Right lung (tissue), 5 donors: Measurements from ENCODE around the gene ADK. TPM values are rescaled to one million over a fixed set of nuclear protein-coding genes. Genes with fewer than 3 reads are reported as not detected.

Experiments
- DNase-seq, 2 donors: peaks; one replicate each; pipeline ENCODE4 v3.0.0-alpha.2; 2013
- polyA plus RNA-seq, 5 donors: library from polyadenylated mRNA; unstranded; fragments of 120-200 nt; gene quantifications; one replicate each; pipeline versions ENCODE4 v1.2.1 to v1.2.3, GENCODE V29; 2013; ENCODE audit warnings: inconsistent platforms in 1 of 5, low replicate concordance in 1 of 5; ENCODE audit not compliant: insufficient read length in 5 of 5, insufficient read depth in 1 of 5

The ADK gene
- polyA plus RNA-seq, 5 donors: 44.0 to 74.0 (median 58.8) TPM

- no peak for DNase-seq
Measured at GRCh38 chr10:74662635-74663034, 511.6 kb downstream of the ADK start.

- DNase-seq: no peak
Measured at GRCh38 chr10:74669210-74669609, 518.2 kb downstream of the ADK start.

- DNase-seq: no peak
Measured at GRCh38 chr10:74671716-74672115, 520.7 kb downstream of the ADK start.

GRCh38 chr10:74672430-74673165 lies 521.6 kb downstream of the ADK start:
- no peak for DNase-seq

GRCh38 chr10:74674927-74675326 lies 523.9 kb downstream of the ADK start:
- no peak for DNase-seq

- DNase-seq: no peak
Measured at GRCh38 chr10:74675484-74675883, 524.5 kb downstream of the ADK start.

GRCh38 chr10:74677951-74678350 lies 526.9 kb downstream of the ADK start:
- DNase-seq: no peak

GRCh38 chr10:74681917-74682627 lies 531.1 kb downstream of the ADK start:
- DNase-seq: no peak

GRCh38 chr10:74683067-74683466 lies 532.0 kb downstream of the ADK start:
- no peak for DNase-seq

GRCh38 chr10:74683621-74684364 lies 532.8 kb downstream of the ADK start:
- DNase-seq: no peak

GRCh38 chr10:74684462-74684861 lies 533.4 kb downstream of the ADK start:
- DNase-seq: no peak

GRCh38 chr10:74685564-74685963 lies 534.5 kb downstream of the ADK start:
- no peak for DNase-seq

- no peak for DNase-seq
Measured at GRCh38 chr10:74690393-74690792, 539.4 kb downstream of the ADK start.

GRCh38 chr10:74691164-74691563 lies 540.1 kb downstream of the ADK start:
- DNase-seq: no peak

- peak; percentile 41 to 43 for DNase-seq
Measured at GRCh38 chr10:74704629-74705357, 553.8 kb downstream of the ADK start.

- no peak for DNase-seq
Measured at GRCh38 chr10:74705358-74705980, 554.4 kb downstream of the ADK start.

GRCh38 chr10:74706966-74707365 lies 555.9 kb downstream of the ADK start:
- DNase-seq: no peak

- no peak for DNase-seq
Measured at GRCh38 chr10:74708246-74708645, 557.2 kb downstream of the ADK start.

GRCh38 chr10:74718208-74718607 lies 567.2 kb downstream of the ADK start:
- no peak for DNase-seq

GRCh38 chr10:74728225-74728624 lies 577.2 kb downstream of the ADK start:
- no peak for DNase-seq

- no peak for DNase-seq
Measured at GRCh38 chr10:74730246-74730645, 579.2 kb downstream of the ADK start.

GRCh38 chr10:74733612-74734011 lies 582.6 kb downstream of the ADK start:
- DNase-seq: no peak
